WTC11 (cell line): ENCODE results near the gene ITGA8. TPM values are rescaled to one million over a fixed set of nuclear protein-coding genes. Genes with fewer than 3 reads are reported as not detected.

Experiments used
- ATAC-seq: fragments of 200-7000 bp; cut with Tn5 transposase; 2 replicates; pipeline ENCODE4 v1.10.0; 2021; ENCODE audit warnings: mild to moderate bottlenecking, moderate library complexity
- CTCF ChIA-PET: fragments of 300-600 bp; sonication (Branson Sonifier 250); formaldehyde crosslinking; loops from one replicate; lab custom pipeline; 2021; ENCODE audit warnings: antibody characterized with exemption; lab: Charles Lee
- POLR2A ChIA-PET: fragments of 350-600 bp; sonication (Branson Sonifier 250); formaldehyde crosslinking; loops from one replicate; lab custom pipeline; 2021; ENCODE audit warnings: antibody characterized with exemption; lab: Charles Lee
- DNase-seq: peaks from one replicate; pipeline ENCODE4 v3.0.0; 2021; ENCODE audit warnings: low spot score
- H3K27ac Mint-ChIP-seq: 2 replicates; pipeline ENCODE4 v1.8.0; 2021; ENCODE audit warnings: mixed read lengths
- H3K27me3 Mint-ChIP-seq: 2 replicates; pipeline ENCODE4 v1.8.0; 2021; ENCODE audit warnings: low read depth, mild to moderate bottlenecking, moderate library complexity, mixed read lengths
- H3K36me3 Mint-ChIP-seq: 2 replicates; pipeline ENCODE4 v1.8.0; 2021; ENCODE audit warnings: mixed read lengths
- H3K4me1 Mint-ChIP-seq: 2 replicates; pipeline ENCODE4 v1.8.0; 2022; ENCODE audit warnings: mixed read lengths
- H3K4me3 Mint-ChIP-seq: 2 replicates; pipeline ENCODE4 v1.8.0; 2021; ENCODE audit warnings: mild to moderate bottlenecking, moderate library complexity, mixed read lengths
- H3K9me3 Mint-ChIP-seq: 2 replicates; pipeline ENCODE4 v1.8.0; 2021; ENCODE audit warnings: mixed read lengths
- CBFB ChIP-seq: sonication (generic); formaldehyde crosslinking; IDR thresholded peaks from 2 replicates; pipeline ENCODE4 v1.8.1; 2022; ENCODE audit warnings: mild to moderate bottlenecking, low read depth, missing genetic modification reagents
- GABPB1 ChIP-seq: sonication (generic); formaldehyde crosslinking; IDR thresholded peaks from 2 replicates; pipeline ENCODE4 v1.8.1; 2023; ENCODE audit warnings: mild to moderate bottlenecking, missing genetic modification reagents
- HMGA2 ChIP-seq: fragments of 250-450 bp; sonication (Bioruptor Pico); IDR thresholded peaks from 2 replicates; pipeline ENCODE4 v1.4.0; 2021; ENCODE audit warnings: mild to moderate bottlenecking, moderate library complexity
- KAT7 ChIP-seq: sonication (generic); formaldehyde crosslinking; IDR thresholded peaks from 2 replicates; pipeline ENCODE4 v1.8.1; 2023; ENCODE audit warnings: missing genetic modification reagents, mild to moderate bottlenecking, borderline replicate concordance
- MXD4 ChIP-seq: fragments of 250-450 bp; sonication (Bioruptor Pico); IDR thresholded peaks from 2 replicates; pipeline ENCODE4 v1.8.0; 2021; ENCODE audit warnings: mild to moderate bottlenecking, moderate library complexity, borderline replicate concordance
- NFE2L1 ChIP-seq: sonication (generic); formaldehyde crosslinking; IDR thresholded peaks from 2 replicates; pipeline ENCODE4 v1.8.1; 2023; ENCODE audit warnings: missing genetic modification reagents
- NR2C2 ChIP-seq: sonication (generic); formaldehyde crosslinking; IDR thresholded peaks from 2 replicates; pipeline ENCODE4 v1.8.0; 2022; ENCODE audit warnings: mild to moderate bottlenecking, missing genetic modification reagents
- RELA ChIP-seq: sonication (generic); formaldehyde crosslinking; IDR thresholded peaks from 2 replicates; pipeline ENCODE4 v1.8.1; 2022; ENCODE audit warnings: missing genetic modification reagents, mild to moderate bottlenecking, borderline replicate concordance
- SOX15 ChIP-seq: fragments of 250-450 bp; sonication (Bioruptor Pico); IDR thresholded peaks from 2 replicates; pipeline ENCODE4 v1.9.0; 2021; ENCODE audit warnings: mild to moderate bottlenecking
- TEAD1 ChIP-seq: sonication (generic); formaldehyde crosslinking; IDR thresholded peaks from 2 replicates; pipeline ENCODE4 v1.8.0; 2022; ENCODE audit warnings: mild to moderate bottlenecking, missing genetic modification reagents
- ZNF396 ChIP-seq: fragments of 250-450 bp; sonication (Bioruptor Pico); IDR thresholded peaks from 2 replicates; pipeline ENCODE4 v1.8.0; 2021; ENCODE audit warnings: mild to moderate bottlenecking, moderate library complexity, borderline replicate concordance
- total RNA-seq: library from RNA; stranded (reverse); gene quantifications from 3 replicates; pipeline ENCODE4 v1.2.3, GENCODE V29; 2021
- TF ChIP-seq, protein P1 (sequence below): sonication (generic); formaldehyde crosslinking; IDR thresholded peaks from 2 replicates; pipeline ENCODE4 v1.8.1; 2023; ENCODE audit warnings: mild to moderate bottlenecking, missing genetic modification reagents, moderate library complexity
- TF ChIP-seq, protein P2 (sequence below): sonication (generic); formaldehyde crosslinking; IDR thresholded peaks from 2 replicates; pipeline ENCODE4 v1.8.1; 2022; ENCODE audit warnings: mild to moderate bottlenecking, moderate library complexity, missing genetic modification reagents
- TF ChIP-seq, protein P3 (sequence below): fragments of 250-450 bp; sonication (Bioruptor Pico); conservative IDR thresholded peaks from 2 replicates; pipeline ENCODE4 v1.9.0; 2021; ENCODE audit warnings: mild to moderate bottlenecking
- TF ChIP-seq, protein P4 (sequence below): sonication (generic); formaldehyde crosslinking; conservative IDR thresholded peaks from 2 replicates; pipeline ENCODE4 v1.8.1; 2023; ENCODE audit warnings: mild to moderate bottlenecking, low read depth, missing genetic modification reagents, moderate library complexity
- TF ChIP-seq, protein P5 (sequence below): sonication (generic); formaldehyde crosslinking; IDR thresholded peaks from 2 replicates; pipeline ENCODE4 v1.8.0; 2022; ENCODE audit warnings: mild to moderate bottlenecking, missing genetic modification reagents
- TF ChIP-seq, protein P6 (sequence below): sonication (generic); formaldehyde crosslinking; IDR thresholded peaks from 2 replicates; pipeline ENCODE4 v1.8.1; 2023; ENCODE audit warnings: mild to moderate bottlenecking, moderate library complexity, missing genetic modification reagents
- TF ChIP-seq, protein P7 (sequence below): fragments of 250-450 bp; sonication (Bioruptor Pico); IDR thresholded peaks from 2 replicates; pipeline ENCODE4 v1.8.0; 2021; ENCODE audit warnings: mild to moderate bottlenecking
- TF ChIP-seq, protein P8 (sequence below): fragments of 250-450 bp; sonication (Bioruptor Pico); IDR thresholded peaks from 2 replicates; pipeline ENCODE4 v1.9.0; 2021; ENCODE audit warnings: moderate library complexity, mild to moderate bottlenecking, inconsistent platforms, borderline replicate concordance

Gene ITGA8
- total RNA-seq, 1 experiment from 2014 or later = not detected

DNA sequence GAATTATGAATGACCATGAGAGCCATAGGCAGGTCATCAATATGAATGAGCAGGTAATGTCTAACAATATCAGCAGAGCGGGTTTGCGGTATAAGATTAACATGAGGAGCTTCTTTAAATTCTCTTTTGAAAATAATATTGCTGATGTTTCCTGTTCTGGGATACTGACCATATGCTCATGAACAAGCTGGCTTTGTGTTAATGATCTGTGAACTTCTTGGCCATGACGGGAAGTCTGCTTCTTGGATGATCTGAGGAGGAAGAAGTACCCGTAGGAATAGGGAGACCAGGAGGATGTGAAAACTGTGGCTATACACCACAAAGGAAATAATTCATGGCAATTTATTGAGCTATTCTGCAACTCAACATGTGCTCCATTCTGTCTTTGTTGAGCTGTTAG is 38.6 kb downstream of the ITGA8 start:
- Mint-ChIP-seq H3K4me3 (no peak overlapping the region), H3K36me3 (no peaks in the 10 kb centered on the region), H3K4me1 (no peaks in the 10 kb centered on the region; the same call in 1 of the 2 replicates), H3K27me3 (no peaks in the 10 kb centered on the region), H3K9me3 (no peaks in the 10 kb centered on the region), H3K27ac (no peak overlapping the region)
- CTCF ChIA-PET = interaction anchor here (0.5 to 0.6 kb wide), 2 partner anchors 39 to 41 kb away, joined by 3 read pairs; partner anchors contain the start of gene ITGA8
- POLR2A ChIA-PET = interaction anchor here (0.7 kb wide), 1 partner anchor 20 kb away, joined by 3 read pairs; no protein-coding TSS in a partner anchor
- TF ChIP-seq KAT7 (CRISPR knock-in tag) = no peak
- ATAC-seq (no peak), DNase-seq (no peak)

DNA sequence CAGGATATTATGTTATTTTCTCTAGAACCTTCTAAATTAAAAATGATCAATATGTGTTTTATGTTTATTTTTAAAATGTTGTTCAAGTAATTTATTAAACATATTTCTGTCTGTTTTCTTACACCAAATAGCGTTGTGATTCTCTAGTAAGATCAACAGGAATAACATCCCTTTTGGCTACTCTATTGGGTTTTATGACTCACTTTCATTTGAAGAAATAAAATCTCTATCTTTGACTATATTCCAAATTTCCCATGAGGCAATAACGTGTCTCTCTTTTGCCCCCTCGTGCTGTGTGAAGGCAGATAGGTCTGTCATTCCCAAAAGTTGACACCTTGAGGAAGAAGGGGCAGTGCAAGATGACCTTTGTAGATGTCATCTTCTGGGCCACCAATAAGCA is 40.9 kb downstream of the ITGA8 start:
- Mint-ChIP-seq H3K36me3 (no peaks in the 10 kb centered on the region), H3K9me3 (no peaks in the 10 kb centered on the region), H3K27ac (no peak overlapping the region), H3K27me3 (no peaks in the 10 kb centered on the region), H3K4me3 (no peak overlapping the region), H3K4me1 (no peaks in the 10 kb centered on the region)
- DNase-seq (no peak), ATAC-seq (no peak)
- POLR2A ChIA-PET = no interaction called here
- TF ChIP-seq, protein P1, sequence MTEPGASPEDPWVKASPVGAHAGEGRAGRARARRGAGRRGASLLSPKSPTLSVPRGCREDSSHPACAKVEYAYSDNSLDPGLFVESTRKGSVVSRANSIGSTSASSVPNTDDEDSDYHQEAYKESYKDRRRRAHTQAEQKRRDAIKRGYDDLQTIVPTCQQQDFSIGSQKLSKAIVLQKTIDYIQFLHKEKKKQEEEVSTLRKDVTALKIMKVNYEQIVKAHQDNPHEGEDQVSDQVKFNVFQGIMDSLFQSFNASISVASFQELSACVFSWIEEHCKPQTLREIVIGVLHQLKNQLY (CRISPR knock-in tag) = no peak
- no peak for TF ChIP-seq ZNF396 (CRISPR knock-in tag)
- TF ChIP-seq, protein P2, sequence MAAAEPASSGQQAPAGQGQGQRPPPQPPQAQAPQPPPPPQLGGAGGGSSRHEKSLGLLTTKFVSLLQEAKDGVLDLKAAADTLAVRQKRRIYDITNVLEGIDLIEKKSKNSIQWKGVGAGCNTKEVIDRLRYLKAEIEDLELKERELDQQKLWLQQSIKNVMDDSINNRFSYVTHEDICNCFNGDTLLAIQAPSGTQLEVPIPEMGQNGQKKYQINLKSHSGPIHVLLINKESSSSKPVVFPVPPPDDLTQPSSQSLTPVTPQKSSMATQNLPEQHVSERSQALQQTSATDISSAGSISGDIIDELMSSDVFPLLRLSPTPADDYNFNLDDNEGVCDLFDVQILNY (CRISPR knock-in tag) = no peak
- no peak for TF ChIP-seq HMGA2 (CRISPR knock-in tag)
- TF ChIP-seq NFE2L1 (CRISPR knock-in tag) = no peak
- TF ChIP-seq, protein P3, sequence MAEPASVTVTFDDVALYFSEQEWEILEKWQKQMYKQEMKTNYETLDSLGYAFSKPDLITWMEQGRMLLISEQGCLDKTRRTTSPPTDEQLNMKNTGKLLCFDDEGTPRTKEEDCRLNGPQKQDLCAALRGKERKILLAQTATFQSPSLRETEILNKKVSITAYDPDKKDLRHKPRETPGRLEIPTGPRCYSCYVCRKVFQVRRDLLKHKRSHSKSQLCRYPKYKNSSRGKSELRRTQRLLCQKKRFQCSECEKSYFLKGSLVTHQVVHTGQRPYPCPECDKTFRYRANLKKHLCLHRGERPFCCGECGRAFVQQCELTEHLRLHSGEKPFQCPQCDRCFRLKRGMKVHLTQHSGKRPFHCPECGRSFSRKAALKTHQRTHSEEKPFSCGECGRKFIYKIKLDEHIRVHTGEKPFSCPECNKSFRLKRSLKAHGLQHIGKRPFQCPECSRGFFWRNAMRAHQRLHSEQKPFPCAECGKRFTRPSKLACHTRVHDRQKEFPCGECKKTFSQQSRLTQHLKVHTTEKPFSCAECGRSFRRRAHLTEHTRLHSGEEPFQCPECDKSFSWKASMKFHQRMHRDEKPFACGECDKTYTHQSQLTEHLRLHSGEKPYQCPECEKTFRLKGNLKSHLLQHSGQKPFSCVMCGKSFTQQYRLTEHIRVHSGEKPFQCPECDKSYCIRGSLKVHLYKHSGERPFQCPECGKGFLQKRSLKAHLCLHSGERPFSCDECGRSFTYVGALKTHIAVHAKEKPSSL (CRISPR knock-in tag) = no peak
- TF ChIP-seq, protein P4, sequence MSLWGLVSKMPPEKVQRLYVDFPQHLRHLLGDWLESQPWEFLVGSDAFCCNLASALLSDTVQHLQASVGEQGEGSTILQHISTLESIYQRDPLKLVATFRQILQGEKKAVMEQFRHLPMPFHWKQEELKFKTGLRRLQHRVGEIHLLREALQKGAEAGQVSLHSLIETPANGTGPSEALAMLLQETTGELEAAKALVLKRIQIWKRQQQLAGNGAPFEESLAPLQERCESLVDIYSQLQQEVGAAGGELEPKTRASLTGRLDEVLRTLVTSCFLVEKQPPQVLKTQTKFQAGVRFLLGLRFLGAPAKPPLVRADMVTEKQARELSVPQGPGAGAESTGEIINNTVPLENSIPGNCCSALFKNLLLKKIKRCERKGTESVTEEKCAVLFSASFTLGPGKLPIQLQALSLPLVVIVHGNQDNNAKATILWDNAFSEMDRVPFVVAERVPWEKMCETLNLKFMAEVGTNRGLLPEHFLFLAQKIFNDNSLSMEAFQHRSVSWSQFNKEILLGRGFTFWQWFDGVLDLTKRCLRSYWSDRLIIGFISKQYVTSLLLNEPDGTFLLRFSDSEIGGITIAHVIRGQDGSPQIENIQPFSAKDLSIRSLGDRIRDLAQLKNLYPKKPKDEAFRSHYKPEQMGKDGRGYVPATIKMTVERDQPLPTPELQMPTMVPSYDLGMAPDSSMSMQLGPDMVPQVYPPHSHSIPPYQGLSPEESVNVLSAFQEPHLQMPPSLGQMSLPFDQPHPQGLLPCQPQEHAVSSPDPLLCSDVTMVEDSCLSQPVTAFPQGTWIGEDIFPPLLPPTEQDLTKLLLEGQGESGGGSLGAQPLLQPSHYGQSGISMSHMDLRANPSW (CRISPR knock-in tag) = no peak
- TF ChIP-seq RELA (CRISPR knock-in tag) = no peak
- TF ChIP-seq, protein P5, sequence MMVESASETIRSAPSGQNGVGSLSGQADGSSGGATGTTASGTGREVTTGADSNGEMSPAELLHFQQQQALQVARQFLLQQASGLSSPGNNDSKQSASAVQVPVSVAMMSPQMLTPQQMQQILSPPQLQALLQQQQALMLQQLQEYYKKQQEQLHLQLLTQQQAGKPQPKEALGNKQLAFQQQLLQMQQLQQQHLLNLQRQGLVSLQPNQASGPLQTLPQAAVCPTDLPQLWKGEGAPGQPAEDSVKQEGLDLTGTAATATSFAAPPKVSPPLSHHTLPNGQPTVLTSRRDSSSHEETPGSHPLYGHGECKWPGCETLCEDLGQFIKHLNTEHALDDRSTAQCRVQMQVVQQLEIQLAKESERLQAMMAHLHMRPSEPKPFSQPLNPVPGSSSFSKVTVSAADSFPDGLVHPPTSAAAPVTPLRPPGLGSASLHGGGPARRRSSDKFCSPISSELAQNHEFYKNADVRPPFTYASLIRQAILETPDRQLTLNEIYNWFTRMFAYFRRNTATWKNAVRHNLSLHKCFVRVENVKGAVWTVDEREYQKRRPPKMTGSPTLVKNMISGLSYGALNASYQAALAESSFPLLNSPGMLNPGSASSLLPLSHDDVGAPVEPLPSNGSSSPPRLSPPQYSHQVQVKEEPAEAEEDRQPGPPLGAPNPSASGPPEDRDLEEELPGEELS (CRISPR knock-in tag) = no peak
- no peak for TF ChIP-seq MXD4 (CRISPR knock-in tag)
- no peak for TF ChIP-seq SOX15 (CRISPR knock-in tag)
- TF ChIP-seq TEAD1 (CRISPR knock-in tag) = no peak
- TF ChIP-seq, protein P6, sequence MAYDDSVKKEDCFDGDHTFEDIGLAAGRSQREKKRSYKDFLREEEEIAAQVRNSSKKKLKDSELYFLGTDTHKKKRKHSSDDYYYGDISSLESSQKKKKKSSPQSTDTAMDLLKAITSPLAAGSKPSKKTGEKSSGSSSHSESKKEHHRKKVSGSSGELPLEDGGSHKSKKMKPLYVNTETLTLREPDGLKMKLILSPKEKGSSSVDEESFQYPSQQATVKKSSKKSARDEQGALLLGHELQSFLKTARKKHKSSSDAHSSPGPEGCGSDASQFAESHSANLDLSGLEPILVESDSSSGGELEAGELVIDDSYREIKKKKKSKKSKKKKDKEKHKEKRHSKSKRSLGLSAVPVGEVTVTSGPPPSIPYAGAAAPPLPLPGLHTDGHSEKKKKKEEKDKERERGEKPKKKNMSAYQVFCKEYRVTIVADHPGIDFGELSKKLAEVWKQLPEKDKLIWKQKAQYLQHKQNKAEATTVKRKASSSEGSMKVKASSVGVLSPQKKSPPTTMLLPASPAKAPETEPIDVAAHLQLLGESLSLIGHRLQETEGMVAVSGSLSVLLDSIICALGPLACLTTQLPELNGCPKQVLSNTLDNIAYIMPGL (CRISPR knock-in tag) = no peak
- TF ChIP-seq CBFB (CRISPR knock-in tag) = no peak
- TF ChIP-seq, protein P7, sequence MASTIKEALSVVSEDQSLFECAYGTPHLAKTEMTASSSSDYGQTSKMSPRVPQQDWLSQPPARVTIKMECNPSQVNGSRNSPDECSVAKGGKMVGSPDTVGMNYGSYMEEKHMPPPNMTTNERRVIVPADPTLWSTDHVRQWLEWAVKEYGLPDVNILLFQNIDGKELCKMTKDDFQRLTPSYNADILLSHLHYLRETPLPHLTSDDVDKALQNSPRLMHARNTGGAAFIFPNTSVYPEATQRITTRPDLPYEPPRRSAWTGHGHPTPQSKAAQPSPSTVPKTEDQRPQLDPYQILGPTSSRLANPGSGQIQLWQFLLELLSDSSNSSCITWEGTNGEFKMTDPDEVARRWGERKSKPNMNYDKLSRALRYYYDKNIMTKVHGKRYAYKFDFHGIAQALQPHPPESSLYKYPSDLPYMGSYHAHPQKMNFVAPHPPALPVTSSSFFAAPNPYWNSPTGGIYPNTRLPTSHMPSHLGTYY (CRISPR knock-in tag) = no peak
- TF ChIP-seq, protein P8, sequence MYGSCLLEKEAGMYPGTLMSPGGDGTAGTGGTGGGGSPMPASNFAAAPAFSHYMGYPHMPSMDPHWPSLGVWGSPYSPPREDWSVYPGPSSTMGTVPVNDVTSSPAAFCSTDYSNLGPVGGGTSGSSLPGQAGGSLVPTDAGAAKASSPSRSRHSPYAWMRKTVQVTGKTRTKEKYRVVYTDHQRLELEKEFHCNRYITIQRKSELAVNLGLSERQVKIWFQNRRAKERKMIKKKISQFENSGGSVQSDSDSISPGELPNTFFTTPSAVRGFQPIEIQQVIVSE (CRISPR knock-in tag) = no peak
- no peak for TF ChIP-seq GABPB1 (CRISPR knock-in tag)
- no peak for TF ChIP-seq NR2C2 (CRISPR knock-in tag)
- CTCF ChIA-PET = no interaction called here
